ENCODE measurements around the gene WDFY4. TPM values are rescaled to one million over a fixed set of nuclear protein-coding genes. Genes with fewer than 3 reads are reported as not detected.

WDFY4 gene
- total RNA-seq, 6 experiments from 2014 or later = not detected

- Mint-ChIP-seq H3K27me3 (ENCODE audit: insufficient read depth) (peaks cover 16% of the 10 kb centered on the region), H3K9me3 (no peaks in the 10 kb centered on the region), H3K36me3 (ENCODE audit: low read depth) (no peaks in the 10 kb centered on the region), H3K4me3 (no peak overlapping the region), H3K4me1 (ENCODE audit: low read depth) (no peaks in the 10 kb centered on the region), H3K27ac (no peak overlapping the region)
- TF ChIP-seq CTCF (IDR thresholded peaks at IDR 0.05) = no peak
- DNase-seq = no peak
Measured at GRCh38 chr10:49009199-49009979, 324.7 kb downstream of the WDFY4 start.

DNA sequence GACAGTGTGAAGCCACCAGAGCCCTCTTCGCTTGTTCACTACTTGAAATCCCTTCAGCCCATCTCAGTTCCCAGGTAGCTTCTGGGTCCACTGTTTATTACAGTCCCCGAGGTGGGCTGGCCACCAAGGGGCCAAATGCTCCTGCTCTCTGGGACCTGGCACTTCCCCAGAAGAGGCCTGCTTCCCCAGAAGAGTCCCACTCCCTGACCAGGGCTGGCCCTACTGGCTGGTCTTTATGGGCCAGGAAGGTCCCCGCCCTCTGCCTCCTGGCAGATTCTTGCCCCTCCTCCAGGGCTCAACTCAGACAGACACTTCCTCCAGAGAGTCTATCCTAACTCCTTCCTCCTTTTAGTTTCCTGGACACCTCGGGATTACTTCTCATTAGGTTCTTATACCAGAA lies 325.6 kb downstream of the WDFY4 start:
- no peak for DNase-seq
- TF ChIP-seq CTCF (IDR thresholded peaks at IDR 0.05) = no peak
- Mint-ChIP-seq H3K27ac (no peak overlapping the region), H3K27me3 (ENCODE audit: insufficient read depth) (peaks cover 18% of the 10 kb centered on the region), H3K36me3 (ENCODE audit: low read depth) (no peaks in the 10 kb centered on the region), H3K4me3 (no peak overlapping the region), H3K4me1 (ENCODE audit: low read depth) (no peaks in the 10 kb centered on the region), H3K9me3 (no peaks in the 10 kb centered on the region)

- no peak for TF ChIP-seq CTCF (IDR thresholded peaks at IDR 0.05)
- Mint-ChIP-seq H3K36me3 (ENCODE audit: low read depth) (no peaks in the 10 kb centered on the region), H3K4me1 (ENCODE audit: low read depth) (no peaks in the 10 kb centered on the region), H3K27me3 (ENCODE audit: insufficient read depth) (peaks cover 18% of the 10 kb centered on the region), H3K27ac (no peak overlapping the region), H3K9me3 (no peaks in the 10 kb centered on the region), H3K4me3 (no peak overlapping the region)
- DNase-seq = no peak
Measured at GRCh38 chr10:49010865-49011264, 326.2 kb downstream of the WDFY4 start.

- Mint-ChIP-seq H3K9me3 (no peaks in the 10 kb centered on the region), H3K4me3 (no peak overlapping the region), H3K36me3 (ENCODE audit: low read depth) (no peaks in the 10 kb centered on the region), H3K27ac (no peak overlapping the region), H3K27me3 (ENCODE audit: insufficient read depth) (peaks cover 18% of the 10 kb centered on the region), H3K4me1 (ENCODE audit: low read depth) (no peaks in the 10 kb centered on the region)
- DNase-seq = no peak
- no peak for TF ChIP-seq CTCF (IDR thresholded peaks at IDR 0.05)
Measured at GRCh38 chr10:49011756-49012155, 327.1 kb downstream of the WDFY4 start.

- no peak for DNase-seq
- no peaks in the 10 kb centered on the region for H3K36me3 Mint-ChIP-seq (ENCODE audit: low read depth)
- H3K27ac Mint-ChIP-seq = no peak overlapping the region
- no peaks in the 10 kb centered on the region for H3K4me1 Mint-ChIP-seq (ENCODE audit: low read depth)
- H3K4me3 Mint-ChIP-seq = no peak overlapping the region
- H3K27me3 Mint-ChIP-seq (ENCODE audit: insufficient read depth) = peaks cover 18% of the 10 kb centered on the region
- no peak for TF ChIP-seq CTCF (IDR thresholded peaks at IDR 0.05)
- no peaks in the 10 kb centered on the region for H3K9me3 Mint-ChIP-seq
Measured at GRCh38 chr10:49012603-49013002, 327.9 kb downstream of the WDFY4 start.
